Measurements from ENCODE around the gene MYPOP. TPM values are rescaled to one million over a fixed set of nuclear protein-coding genes. Genes with fewer than 3 reads are reported as not detected.

The MYPOP gene
- total and polyA plus RNA-seq, 4 donors, result 0.70 to 3.0 (median 1.3) TPM

- no peak overlapping the region for H3K27ac ChIP-seq (ENCODE audit: low read depth in 1 of 2, low read length in 2 of 2)
- no peak for DNase-seq (ENCODE audit: low spot score)
- peaks cover 0 to 2% (median under 1%) of the 10 kb centered on the region in 4 donors for H3K4me1 ChIP-seq (ENCODE audit: control insufficient read depth in 4 of 4, insufficient read depth in 4 of 4, low read length in 3 of 4)
- 52% methylated on average over 32 of the region's 32 CpGs for WGBS
- no peaks in the 10 kb centered on the region for H3K9me3 ChIP-seq (ENCODE audit: control insufficient read depth in 4 of 4, low read length in 3 of 4)
- H3K9ac ChIP-seq (ENCODE audit: low read depth in 1 of 2, low read length in 2 of 2), result no peak overlapping the region
- H3K36me3 ChIP-seq (ENCODE audit: control insufficient read depth in 4 of 4, insufficient read depth in 3 of 4, low read depth in 1 of 4, low read length in 3 of 4), result no peaks in the 10 kb centered on the region
- peaks cover 0 to 2% (median under 1%) of the 10 kb centered on the region in 4 donors for H3K27me3 ChIP-seq (ENCODE audit: control insufficient read depth in 4 of 4, insufficient read depth in 4 of 4, low read length in 3 of 4)
- TF ChIP-seq YY1 (IDR thresholded peaks at IDR 0.05) (no peak), GABPA (IDR thresholded peaks at IDR 0.05 in 1 of 2, conservative IDR thresholded peaks at IDR 0.05 in 1 of 2) (no peak), CTCF (IDR thresholded peaks at IDR 0.05; ENCODE audit: low read depth, low read length, missing input control) (no peak), HNF4G (IDR thresholded peaks at IDR 0.05) (no peak), MAX (IDR thresholded peaks at IDR 0.05) (no peak), EGR1 (IDR thresholded peaks at IDR 0.05; ENCODE audit: low read depth in 2 of 2) (no peak), RXRA (IDR thresholded peaks at IDR 0.05) (no peak)
- TF ChIP-seq, protein P1, sequence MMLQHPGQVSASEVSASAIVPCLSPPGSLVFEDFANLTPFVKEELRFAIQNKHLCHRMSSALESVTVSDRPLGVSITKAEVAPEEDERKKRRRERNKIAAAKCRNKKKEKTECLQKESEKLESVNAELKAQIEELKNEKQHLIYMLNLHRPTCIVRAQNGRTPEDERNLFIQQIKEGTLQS (IDR thresholded peaks at IDR 0.05), result no peak
- no peak overlapping the region for H3K4me3 ChIP-seq (ENCODE audit: low read depth in 1 of 3, low read length in 3 of 3)
Observed at GRCh38 chr19:45940515-45940805, 38.0 kb upstream of the MYPOP start.

- peaks cover 0 to 3% (median 1%) of the 10 kb centered on the region in 4 donors for H3K27me3 ChIP-seq (ENCODE audit: control insufficient read depth in 4 of 4, insufficient read depth in 4 of 4, low read length in 3 of 4)
- H3K4me3 ChIP-seq (ENCODE audit: low read depth in 1 of 3, low read length in 3 of 3), result no peak overlapping the region
- 27% methylated on average over 67 of the region's 67 CpGs for WGBS
- H3K9me3 ChIP-seq (ENCODE audit: control insufficient read depth in 4 of 4, low read length in 3 of 4), result no peaks in the 10 kb centered on the region
- no peak overlapping the region for H3K9ac ChIP-seq (ENCODE audit: low read depth in 1 of 2, low read length in 2 of 2)
- no peaks in the 10 kb centered on the region for H3K36me3 ChIP-seq (ENCODE audit: control insufficient read depth in 4 of 4, insufficient read depth in 3 of 4, low read depth in 1 of 4, low read length in 3 of 4)
- no peak for DNase-seq (ENCODE audit: low spot score)
- H3K4me1 ChIP-seq (ENCODE audit: control insufficient read depth in 4 of 4, insufficient read depth in 4 of 4, low read length in 3 of 4), result peaks cover 0 to 2% (median under 1%) of the 10 kb centered on the region in 4 donors
- no peak overlapping the region for H3K27ac ChIP-seq (ENCODE audit: low read depth in 1 of 2, low read length in 2 of 2)
- TF ChIP-seq REST (IDR thresholded peaks at IDR 0.05) (no peak), RXRA (IDR thresholded peaks at IDR 0.05) (no peak), FOXA1 (IDR thresholded peaks at IDR 0.05) (no peak), SP1 (IDR thresholded peaks at IDR 0.05) (no peak), JUND (IDR thresholded peaks at IDR 0.05) (no peak), RAD21 (IDR thresholded peaks at IDR 0.05) (no peak), NR2F2 (IDR thresholded peaks at IDR 0.05) (no peak), YY1 (IDR thresholded peaks at IDR 0.05) (no peak), FOXA2 (IDR thresholded peaks at IDR 0.05) (no peak), CTCF (IDR thresholded peaks at IDR 0.05; ENCODE audit: low read depth, low read length, missing input control) (no peak), MAX (IDR thresholded peaks at IDR 0.05) (no peak), GABPA (IDR thresholded peaks at IDR 0.05 in 1 of 2, conservative IDR thresholded peaks at IDR 0.05 in 1 of 2) (no peak), TAF1 (conservative IDR thresholded peaks at IDR 0.05) (no peak), HNF4G (IDR thresholded peaks at IDR 0.05) (no peak), HNF4A (conservative IDR thresholded peaks at IDR 0.05) (no peak), EGR1 (IDR thresholded peaks at IDR 0.05; ENCODE audit: low read depth in 2 of 2) (no peak)
- TF ChIP-seq, protein P2, sequence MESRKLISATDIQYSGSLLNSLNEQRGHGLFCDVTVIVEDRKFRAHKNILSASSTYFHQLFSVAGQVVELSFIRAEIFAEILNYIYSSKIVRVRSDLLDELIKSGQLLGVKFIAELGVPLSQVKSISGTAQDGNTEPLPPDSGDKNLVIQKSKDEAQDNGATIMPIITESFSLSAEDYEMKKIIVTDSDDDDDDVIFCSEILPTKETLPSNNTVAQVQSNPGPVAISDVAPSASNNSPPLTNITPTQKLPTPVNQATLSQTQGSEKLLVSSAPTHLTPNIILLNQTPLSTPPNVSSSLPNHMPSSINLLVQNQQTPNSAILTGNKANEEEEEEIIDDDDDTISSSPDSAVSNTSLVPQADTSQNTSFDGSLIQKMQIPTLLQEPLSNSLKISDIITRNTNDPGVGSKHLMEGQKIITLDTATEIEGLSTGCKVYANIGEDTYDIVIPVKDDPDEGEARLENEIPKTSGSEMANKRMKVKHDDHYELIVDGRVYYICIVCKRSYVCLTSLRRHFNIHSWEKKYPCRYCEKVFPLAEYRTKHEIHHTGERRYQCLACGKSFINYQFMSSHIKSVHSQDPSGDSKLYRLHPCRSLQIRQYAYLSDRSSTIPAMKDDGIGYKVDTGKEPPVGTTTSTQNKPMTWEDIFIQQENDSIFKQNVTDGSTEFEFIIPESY (IDR thresholded peaks at IDR 0.05), result no peak
Observed at GRCh38 chr19:45939792-45940514, 37.5 kb upstream of the MYPOP start.
